GM19023 (cell line): ENCODE measurements around the gene CSNK1A1.
"Not testable (repeated sequence)": the region's sequence is repeated elsewhere in the genome, so short reads cannot be mapped to it uniquely, and the experiment has no call there.

Source experiments
- ATAC-seq: cut with Tn5 transposase; IDR thresholded peaks from one replicate; pipeline ENCODE4 v1.9.1; 2021; ENCODE audit warnings: mild to moderate bottlenecking, moderate library complexity; ENCODE audit not compliant: unreplicated experiment

Gene CSNK1A1

DNA sequence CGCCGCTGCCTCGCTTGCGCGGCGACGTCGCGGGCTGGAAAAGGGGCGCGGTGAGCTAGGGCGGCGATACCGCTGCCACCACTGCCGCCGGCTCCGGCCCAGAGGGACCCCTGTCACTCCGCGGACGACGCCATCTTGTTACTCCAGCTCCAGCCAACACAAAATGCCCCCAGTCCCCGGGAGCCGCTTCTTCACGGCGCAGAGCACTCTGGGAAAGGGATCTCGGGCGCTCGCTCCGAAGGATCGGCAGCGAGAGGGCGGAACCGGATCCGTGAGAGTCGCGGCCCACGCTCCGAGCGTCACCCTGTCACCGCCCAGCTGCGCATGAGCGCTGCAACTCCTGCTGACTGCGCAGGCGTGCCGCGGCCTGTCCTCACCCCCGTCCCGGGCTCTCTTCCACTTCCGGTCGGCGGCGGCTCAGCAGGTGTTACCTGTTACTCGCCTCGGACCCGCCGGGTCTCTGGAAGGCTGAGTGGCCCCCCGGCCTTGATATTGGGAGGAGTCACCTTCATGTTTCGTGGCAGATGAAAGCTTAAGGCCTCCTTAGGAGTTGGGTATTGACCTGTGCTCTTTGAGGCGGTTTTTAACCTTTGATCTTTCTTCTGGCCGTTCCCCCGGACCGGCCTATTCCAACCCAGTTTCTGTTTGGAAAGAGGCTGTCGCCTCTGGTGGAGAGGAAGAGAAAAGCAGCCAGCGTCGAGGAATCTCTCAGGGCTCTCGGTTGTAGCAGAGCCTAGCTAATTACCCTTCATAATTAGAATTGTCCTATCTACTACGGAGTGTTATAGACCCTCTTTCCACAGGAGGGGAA lies at the start of gene CSNK1A1:
CSNK1A1 (minus strand) TSS at position 213 of the 811 bp plus-strand sequence. CDS start 475 bp downstream, outside the sequence.
- ATAC-seq = peak; percentile 89

DNA sequence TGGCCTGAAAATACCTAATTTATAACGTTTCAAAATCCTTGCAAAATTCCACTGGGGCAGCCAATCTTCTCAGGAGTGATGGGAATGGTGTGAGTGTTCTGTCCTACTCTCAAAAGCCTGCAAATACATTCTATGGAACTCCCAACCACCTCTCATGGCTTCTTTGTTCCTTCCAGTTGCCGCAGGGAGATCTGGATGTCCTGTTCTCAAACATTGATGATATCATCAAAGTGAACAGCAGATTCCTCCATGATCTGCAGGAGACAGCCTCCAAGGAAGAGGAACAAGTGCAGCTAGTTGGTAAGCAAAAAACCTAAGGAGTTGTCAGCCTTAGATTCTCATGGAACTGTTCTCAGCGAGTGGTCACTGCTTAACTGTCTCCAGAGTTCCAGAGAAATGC lies 49.7 kb upstream of the CSNK1A1 start:
- no peak for ATAC-seq

DNA sequence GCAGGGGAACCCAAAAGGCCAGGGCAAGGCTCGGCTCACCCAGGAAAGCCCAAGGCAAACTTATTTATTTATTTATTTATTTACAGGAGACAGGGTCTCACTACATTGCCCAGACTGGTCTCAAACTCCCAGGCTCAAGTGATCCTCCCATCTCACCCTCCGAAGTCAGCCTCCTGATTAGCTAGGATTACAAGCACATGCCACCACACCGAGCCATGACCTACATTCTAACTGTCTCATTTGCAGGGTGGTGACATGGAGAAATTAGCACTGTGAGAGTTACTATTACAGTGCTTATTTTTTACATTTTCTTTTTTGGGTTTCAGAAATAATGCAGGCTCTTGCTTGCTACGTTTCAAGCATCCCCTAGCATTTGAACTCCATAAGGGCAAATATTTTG lies 48.1 kb upstream of the CSNK1A1 start:
- ATAC-seq = no peak

DNA sequence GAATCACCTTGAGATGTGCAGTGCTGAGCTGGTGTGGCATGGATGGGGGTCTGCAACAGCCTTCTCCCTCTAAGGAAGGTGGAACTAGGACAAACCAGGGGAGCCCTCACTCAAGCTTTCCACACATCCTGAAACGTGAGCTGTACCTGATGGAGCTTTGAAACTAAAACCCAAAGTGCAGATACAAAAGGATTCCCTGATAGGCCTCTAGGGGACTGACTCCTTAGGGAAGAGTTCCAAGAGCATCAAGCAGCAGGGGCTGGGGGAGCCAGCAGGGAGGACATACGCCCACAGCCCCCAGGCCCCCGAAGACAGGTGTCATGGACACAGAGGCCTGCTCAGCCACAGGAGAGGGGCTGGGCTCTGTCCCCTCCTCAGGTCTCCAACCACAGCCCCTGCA lies 47.7 kb upstream of the CSNK1A1 start:
- ATAC-seq = no peak

DNA sequence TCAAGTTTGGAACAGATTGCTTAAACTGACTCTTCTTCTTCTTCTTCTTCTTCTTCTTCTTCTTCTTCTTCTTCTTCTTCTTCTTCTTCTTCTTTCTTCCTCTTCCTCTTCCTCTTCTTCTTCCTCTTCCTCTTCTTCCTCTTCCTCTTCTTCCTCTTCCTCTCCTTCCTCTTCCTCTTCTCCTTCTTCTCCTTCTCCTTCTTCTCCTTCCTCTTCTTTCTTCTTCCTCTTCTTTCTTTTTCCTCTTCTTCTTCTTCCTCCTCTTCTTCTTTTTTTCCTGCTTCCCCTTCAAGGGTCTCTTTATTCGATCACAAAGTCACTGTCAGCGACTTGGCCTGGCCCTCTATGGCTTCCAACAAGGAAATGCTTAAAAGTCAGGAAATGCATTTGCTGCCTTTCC lies 47.0 kb upstream of the CSNK1A1 start:
- not testable (repeated sequence) for ATAC-seq

DNA sequence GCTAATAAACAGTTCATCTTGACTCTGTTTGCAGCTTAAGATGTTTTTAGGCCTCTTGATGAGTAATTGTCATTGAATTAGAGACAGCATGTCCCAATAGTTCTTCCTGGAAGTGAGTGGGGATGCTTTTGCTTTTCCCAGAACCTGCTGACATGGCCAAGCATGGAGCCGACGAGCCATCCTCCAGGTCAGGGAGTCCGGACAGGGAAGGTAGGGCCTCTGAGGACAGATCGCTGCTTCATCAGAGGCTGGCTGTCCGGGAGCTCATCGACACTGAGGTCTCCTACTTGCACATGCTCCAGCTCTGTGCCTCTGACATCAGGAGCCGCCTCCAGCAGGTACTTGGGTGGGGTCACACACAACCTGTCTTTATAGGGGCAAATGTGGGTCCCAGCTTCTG lies 46.4 kb upstream of the CSNK1A1 start:
- ATAC-seq = no peak

DNA sequence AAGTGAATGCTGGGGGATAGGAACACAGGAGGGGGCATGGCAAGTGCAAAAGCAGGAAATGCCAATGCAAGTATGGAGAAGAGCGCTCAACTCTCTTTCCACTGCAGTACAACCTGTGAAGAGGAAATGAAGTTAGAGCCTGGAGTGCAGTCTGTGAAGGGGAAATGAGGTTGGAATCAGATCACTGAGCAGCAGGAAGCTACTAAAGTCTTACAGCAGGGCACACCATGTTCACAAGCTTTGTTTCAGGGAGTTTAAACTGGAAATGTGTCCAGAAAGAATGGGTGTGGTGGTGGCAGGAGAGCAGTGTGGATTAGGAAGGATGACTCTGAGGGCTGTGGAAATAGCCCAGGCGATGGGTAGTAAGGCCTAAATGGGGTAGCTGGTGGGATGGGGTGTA lies 45.5 kb upstream of the CSNK1A1 start:
- no peak for ATAC-seq

DNA sequence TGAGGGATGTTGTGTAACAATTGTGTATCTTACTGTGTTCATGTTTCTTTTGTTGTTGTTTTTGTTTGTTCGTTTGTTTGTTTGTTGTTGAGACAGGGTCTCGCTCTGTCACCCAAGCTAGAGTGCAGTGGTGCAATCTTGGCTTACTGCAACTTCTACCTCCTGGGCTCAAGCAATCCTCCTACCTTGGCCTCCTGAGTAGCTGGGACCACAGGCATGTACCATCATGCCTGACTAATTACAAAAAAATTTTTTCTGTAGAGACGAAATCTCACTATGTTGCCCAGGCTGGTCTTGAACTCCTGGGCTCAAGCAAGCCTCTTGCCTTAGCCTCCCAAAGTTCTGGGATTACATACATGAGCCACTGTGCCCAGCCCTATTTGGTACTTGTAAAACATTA lies 43.9 kb upstream of the CSNK1A1 start:
- ATAC-seq = not testable (repeated sequence)

DNA sequence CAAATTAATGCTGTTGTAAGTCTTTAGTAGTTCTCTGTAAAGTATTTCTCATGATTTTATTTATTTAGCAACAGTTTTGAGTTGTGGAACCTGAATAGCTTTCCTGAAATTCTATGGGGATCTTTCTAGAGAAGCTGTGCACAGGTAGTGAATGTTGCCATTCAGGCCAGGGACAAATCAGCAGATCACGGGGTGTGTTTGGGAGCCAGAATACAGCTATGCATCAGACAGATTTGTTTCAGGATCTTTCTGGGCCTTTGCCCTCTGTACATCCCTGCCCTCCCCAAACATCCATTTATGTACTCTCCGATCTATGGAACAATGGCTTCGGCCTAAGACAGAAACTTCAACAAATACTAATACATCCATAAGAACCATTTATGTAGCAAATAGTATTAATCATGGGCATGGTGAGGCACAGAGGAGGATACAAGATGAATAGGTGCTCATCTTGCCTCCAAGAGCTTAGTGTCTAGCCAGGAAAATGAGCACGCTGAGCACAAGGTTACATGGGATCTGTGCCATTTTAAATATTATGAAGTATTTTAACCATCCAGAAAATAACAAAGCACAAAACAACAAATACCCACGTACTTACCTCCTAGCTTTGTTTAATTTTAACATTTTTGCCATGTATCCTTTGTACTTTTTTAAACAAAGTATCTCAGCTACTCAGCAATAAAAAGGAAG lies 43.1 kb upstream of the CSNK1A1 start:
- no peak for ATAC-seq

DNA sequence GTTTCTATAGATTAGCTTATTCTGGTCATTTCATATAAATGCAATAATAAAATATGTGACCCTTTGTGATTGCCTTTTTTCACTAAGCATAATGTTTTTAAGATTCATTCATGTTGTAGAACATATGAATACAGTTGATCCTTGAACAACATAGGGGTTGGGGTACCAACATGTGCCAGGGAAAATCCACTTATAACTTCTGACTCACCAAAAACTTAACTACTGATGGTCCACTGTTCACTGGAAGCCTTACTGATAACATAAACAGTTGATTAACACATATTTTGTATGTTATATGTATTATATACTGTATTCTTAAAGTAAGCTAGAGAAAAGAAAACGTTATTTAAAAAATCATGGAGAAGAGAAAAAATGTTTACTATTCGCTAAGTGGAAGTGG lies 42.1 kb upstream of the CSNK1A1 start:
- no peak for ATAC-seq

DNA sequence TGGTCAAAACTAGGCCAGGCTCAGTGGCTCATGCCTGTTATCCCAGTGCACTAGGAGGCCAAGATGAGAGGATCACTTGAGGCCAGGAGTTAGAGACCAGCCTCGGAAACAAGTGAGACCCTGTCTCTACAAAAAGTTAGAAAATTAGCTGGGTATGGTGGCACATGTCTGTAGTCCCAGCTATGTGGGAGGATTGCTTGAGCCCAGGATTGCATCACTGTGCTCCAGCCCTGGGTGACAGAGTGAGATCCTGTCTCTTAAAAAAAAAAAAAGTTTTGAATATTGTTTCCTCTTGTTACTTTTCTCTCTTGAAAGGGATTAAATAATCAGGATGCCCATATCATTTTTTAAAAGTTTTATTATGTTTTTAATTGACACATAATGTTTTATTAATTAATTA lies 37.7 kb upstream of the CSNK1A1 start:
- ATAC-seq = no peak

DNA sequence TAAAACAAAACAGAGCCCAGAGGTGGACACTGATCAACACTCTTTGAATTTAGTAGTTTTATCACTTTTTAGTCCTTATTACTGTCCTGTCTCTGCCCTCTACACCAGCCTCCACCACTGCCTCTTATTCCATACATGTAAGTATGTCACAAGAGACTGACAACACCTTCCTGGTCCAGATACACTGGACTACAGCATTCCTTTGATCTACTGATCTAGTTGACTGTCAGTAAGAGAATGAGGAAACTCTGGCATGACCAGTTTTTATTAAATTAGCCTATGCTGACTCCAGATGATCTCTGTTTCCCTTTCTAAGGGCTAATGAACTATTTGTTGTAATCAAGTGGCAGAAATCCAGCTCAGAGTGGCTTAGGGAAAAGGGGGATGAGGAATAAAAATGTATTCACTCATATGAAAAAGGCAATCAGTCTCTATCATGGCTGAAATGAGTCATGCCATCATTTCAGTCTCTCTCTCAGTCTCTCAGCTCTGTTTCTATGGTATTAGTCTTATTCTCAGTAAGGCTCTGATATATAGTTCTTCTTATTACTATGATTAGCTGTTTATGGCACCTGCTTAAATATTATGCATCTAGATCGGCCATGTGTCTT lies 35.6 kb upstream of the CSNK1A1 start:
- ATAC-seq = no peak

DNA sequence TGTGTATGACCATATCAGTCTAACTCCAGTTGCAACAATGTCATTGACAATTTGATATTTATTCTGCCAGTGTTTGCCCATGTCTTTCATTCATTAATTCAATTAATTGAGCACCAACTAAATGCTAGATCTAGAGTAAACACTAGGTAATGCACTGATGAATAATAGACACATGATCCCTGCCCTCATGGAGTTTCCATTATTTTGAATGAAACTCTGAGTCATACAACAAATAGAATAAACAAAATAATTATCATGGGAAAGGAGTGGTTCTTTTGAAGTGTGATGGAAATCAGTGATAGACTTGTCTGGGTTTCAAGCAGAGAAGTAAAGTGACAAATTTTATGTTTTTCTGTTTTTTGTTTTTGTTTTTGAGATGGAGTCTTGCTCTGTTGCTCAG lies 34.7 kb upstream of the CSNK1A1 start:
- no peak for ATAC-seq

DNA sequence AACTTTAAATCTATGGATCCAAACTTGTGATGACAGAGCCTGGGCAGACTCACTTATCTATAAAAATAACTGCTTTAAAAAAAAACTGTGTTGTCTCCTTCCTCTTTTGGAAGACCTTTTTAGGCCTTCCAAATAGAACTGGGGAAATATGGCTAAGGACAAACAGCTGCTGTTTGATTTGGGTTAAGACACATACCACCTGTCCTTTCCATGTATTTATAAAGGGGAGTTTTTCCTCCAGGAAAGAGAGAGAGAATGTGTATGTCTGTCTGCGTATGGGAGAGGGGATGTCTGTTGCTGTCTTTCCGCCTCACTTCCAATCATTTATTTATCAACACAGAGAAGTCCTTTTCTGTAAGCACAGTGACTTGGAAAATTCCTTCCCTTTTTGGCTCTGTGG lies 32.9 kb upstream of the CSNK1A1 start:
- no peak for ATAC-seq

DNA sequence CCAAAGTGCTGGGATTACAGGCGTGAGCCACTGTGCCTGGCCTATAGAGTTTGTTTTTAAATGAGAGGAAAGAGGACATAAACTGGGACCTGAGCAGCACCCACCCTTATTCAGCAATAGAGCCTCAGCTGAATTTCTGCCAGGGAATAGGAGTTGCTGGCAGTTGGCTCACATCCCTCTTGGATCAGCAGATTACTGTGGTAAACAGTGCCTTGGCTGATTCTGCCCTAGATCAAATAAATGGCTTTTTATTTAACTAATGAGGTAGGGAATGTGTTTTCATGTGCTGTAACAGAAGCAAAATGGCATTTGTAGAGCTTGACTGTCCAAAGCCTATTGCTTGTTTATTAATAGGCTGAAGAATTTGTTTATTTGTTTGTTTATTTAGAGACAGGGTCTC lies 32.2 kb upstream of the CSNK1A1 start:
- no peak for ATAC-seq

DNA sequence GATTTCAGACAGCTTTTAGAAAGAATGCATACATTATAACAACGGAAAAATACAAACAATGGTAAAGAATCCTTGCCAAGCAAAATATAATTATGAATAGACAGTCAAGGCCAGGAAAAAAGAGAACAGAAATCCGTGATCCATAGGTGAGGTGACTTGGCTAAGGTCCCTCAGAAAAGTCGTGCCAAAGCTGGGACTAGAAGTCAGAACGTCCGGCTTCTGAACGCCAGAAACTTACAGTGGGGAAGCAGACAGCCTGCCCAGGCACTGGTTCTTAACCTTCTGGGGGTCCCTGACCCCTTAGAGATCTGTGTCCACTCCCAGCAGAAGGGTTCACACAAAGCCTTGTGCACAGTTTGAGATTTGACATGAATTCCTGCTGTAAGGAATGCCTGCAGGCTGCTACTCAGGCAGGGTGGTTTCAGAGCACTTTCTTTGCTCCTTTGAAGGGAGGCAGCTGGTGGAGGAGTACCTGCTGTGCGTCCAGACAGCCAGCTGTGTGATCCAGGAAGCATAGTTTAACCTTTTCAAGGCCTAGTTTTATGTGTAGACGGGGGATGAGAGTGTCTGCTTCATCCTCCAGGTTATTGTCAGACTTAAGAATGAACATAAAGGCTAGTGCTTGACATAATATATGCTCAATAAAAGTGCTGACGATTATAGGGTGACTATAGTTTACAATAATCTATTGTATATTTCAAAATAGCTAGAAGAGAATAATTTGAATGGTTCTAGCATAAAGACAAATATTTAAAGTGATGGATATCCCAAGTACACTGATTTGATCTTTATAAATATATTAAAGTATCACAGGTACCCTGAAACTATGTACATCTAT lies 30.9 kb upstream of the CSNK1A1 start:
- no peak for ATAC-seq

DNA sequence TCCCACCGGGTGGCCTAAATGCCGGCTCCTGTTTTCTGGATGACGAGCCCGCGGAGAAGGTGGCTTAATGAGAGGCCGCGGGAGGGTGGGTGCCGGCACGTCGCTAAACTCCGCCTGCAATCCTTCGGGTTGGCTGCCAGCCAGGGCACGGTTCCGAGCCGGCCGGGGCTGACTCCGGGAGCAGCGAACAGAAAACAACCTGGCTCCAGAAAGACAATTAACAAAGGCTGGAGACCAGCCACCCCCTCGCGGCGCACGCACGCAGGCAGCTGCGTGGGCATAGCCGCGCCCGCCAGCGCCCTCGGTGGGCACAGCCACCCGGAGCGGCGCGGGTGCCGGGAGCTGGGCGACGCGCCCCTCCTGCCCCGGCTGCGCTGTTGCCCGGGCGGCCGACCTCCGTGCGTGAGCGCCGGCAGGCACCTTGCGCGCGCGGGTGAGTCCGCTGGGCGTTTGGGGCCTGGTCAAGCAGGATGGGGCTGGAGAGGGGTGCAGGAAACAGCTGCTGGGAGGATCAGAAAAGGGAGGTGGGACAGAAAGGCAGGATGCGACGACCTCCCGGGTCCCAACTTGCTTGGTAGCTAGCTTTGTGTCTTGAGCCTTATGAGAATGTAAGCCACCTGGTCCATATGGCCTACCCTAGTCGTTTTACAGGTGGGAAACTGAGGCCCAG lies 30.1 kb upstream of the CSNK1A1 start, which contains the start of gene ARHGEF37:
ARHGEF37 (plus strand) TSS at position 307 of the 670 bp plus-strand sequence. CDS start 16,272 bp downstream, outside the sequence.
- ATAC-seq = no peak

DNA sequence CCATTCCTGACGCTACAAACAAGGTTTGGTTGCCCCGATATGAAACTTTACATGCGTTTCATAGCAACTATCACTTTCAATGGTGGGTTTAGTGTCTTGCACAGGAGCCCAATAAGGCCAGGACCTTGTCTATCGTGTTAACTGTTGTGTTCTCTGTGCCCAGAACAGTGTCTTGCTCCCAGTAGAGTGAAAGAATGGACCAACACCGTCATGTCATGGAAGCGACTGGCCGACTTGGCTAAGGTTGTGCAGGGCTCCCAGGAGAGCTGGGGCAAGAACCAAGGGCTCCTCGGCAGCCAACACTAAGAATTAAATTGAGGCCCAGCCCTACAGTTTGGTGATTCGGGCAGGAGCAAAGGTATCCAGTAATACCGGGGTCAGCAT lies 29.6 kb upstream of the CSNK1A1 start:
- ATAC-seq = no peak

DNA sequence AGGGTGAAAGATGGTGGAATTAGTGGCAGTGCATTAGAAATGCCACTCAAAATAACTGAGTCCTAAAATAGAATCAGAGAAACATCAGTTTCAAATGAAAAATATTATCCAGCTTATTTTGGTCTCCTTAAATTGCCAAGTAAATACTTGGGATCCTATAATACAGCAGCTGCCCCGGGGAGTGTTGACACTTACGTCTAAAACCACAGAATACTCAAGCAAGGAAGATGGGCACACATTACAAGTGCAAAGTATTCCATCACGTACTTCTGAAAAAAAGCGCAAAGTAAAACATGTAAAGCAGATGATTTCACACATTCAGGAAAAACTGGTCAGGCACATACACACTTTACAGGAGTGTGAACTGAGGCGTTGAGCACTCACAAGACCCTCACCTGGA lies 27.7 kb upstream of the CSNK1A1 start:
- ATAC-seq = no peak

DNA sequence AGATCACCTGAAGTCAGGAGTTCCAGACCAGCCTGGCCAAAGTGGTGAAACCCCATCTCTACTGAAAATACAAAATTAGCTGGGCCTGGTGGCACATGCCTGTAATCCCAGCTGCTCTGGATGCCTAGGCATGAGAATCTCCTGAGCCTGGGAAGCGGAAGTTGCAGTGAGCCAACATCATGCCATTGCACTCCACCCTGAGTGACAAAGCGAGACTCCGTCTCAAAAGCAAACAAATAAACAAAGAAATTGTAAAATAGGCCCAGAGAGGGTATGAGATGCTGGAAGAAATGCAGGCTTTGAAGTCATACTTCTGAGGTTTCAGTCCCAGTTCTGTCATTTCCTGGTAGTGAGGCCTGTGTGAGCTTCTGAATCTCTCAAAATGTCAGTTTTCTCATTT lies 24.8 kb upstream of the CSNK1A1 start:
- ATAC-seq = no peak
